IMR-90 (cell line): ENCODE measurements around the gene ATG3. TPM values are rescaled to one million over a fixed set of nuclear protein-coding genes. Genes with fewer than 3 reads are reported as not detected.

ENCODE experiments used
- ATAC-seq: fragments of 200-7000 bp; cut with Tn5 transposase; 2 replicates; pipeline ENCODE4 v1.9.1; 2020; ENCODE audit warnings: low read depth, mild to moderate bottlenecking, moderate library complexity
- BruUV-seq: library from RNA; stranded (reverse); fragments of 400-500 nt; replicated peaks from 2 replicates; lab custom pipeline; 2021; lab: Mats Ljungman, UMichigan
- CTCF ChIA-PET: fragments of 300-600 bp; formaldehyde crosslinking; extraction: SDS; loops from one replicate; lab custom pipeline; 2021; ENCODE audit warnings: antibody characterized with exemption; lab: Yijun Ruan, JAX
- POLR2A ChIA-PET: fragments of 300-600 bp; sonication (Branson Sonifier 250); formaldehyde crosslinking; loops from one replicate; lab custom pipeline; 2022; ENCODE audit warnings: antibody characterized with exemption; ENCODE audit not compliant: unreplicated experiment; lab: Charles Lee
- DNase-seq: peaks from one replicate; pipeline ENCODE4 v3.0.0; 2013
- H2AFZ ChIP-seq: replicated peaks from 2 replicates; pipeline ENCODE3; 2013; ENCODE audit warnings: low read length, mild to moderate bottlenecking; ENCODE audit not compliant: poor library complexity
- H2AK5ac ChIP-seq: 2 replicates; pipeline ENCODE4 v1.6.1; 2013; ENCODE audit warnings: low read depth, low read length, inconsistent platforms
- H2AK9ac ChIP-seq: replicated peaks from 2 replicates; pipeline ENCODE3; 2013; ENCODE audit warnings: mild to moderate bottlenecking, low read depth, low read length, moderate library complexity; ENCODE audit not compliant: poor library complexity
- H2BK120ac ChIP-seq: 2 replicates; pipeline ENCODE4 v1.6.1; 2013; ENCODE audit warnings: low read depth, low read length, inconsistent platforms
- H2BK15ac ChIP-seq: 3 replicates; pipeline ENCODE4 v1.6.1; 2013; ENCODE audit warnings: low read depth, low read length, inconsistent platforms
- H2BK20ac ChIP-seq: 2 replicates; pipeline ENCODE4 v1.6.1; 2013; ENCODE audit warnings: low read depth, mild to moderate bottlenecking, inconsistent platforms, low read length, moderate library complexity
- H2BK5ac ChIP-seq: 2 replicates; pipeline ENCODE4 v1.6.1; 2013; ENCODE audit warnings: mild to moderate bottlenecking, low read depth, low read length, inconsistent platforms; ENCODE audit not compliant: poor library complexity, severe bottlenecking
- H3K14ac ChIP-seq: replicated peaks from 2 replicates; pipeline ENCODE4 v1.6.1; 2013; ENCODE audit warnings: low read depth, low read length, inconsistent platforms
- H3K18ac ChIP-seq: 2 replicates; pipeline ENCODE4 v1.6.1; 2013; ENCODE audit warnings: low read depth, low read length, control low read depth
- H3K23ac ChIP-seq: 2 replicates; pipeline ENCODE4 v1.6.1; 2013; ENCODE audit warnings: low read depth, low read length, inconsistent platforms
- H3K27ac ChIP-seq: 2 replicates; pipeline ENCODE4 v1.5.1; 2013; ENCODE audit warnings: mild to moderate bottlenecking, control low read depth, low read length; ENCODE audit not compliant: insufficient read depth
- H3K27me3 ChIP-seq: 2 replicates; pipeline ENCODE4 v1.6.1; 2013; ENCODE audit warnings: low read length; ENCODE audit not compliant: control insufficient read depth, insufficient read depth
- H3K36me3 ChIP-seq: 2 replicates; pipeline ENCODE4 v1.6.1; 2013; ENCODE audit warnings: low read length, mixed read lengths; ENCODE audit not compliant: control insufficient read depth, insufficient read depth
- H3K4ac ChIP-seq: 2 replicates; pipeline ENCODE4 v1.6.1; 2013; ENCODE audit warnings: low read depth, low read length, inconsistent platforms
- H3K4me1 ChIP-seq: 2 replicates; pipeline ENCODE4 v1.6.1; 2013; ENCODE audit warnings: low read length, mixed read lengths; ENCODE audit not compliant: control insufficient read depth, insufficient read depth
- H3K4me2 ChIP-seq: 2 replicates; pipeline ENCODE4 v1.6.1; 2013; ENCODE audit warnings: low read depth, mild to moderate bottlenecking, control low read depth, low read length, moderate library complexity
- H3K4me3 ChIP-seq: 2 replicates; pipeline ENCODE4 v1.5.1; 2013; ENCODE audit warnings: low read depth, mild to moderate bottlenecking, control low read depth, low read length, moderate library complexity; ENCODE audit not compliant: insufficient read depth
- H3K56ac ChIP-seq: 2 replicates; pipeline ENCODE4 v1.6.1; 2013; ENCODE audit warnings: low read length, inconsistent platforms; ENCODE audit not compliant: insufficient read depth; ENCODE audit errors: extremely low read depth
- H3K79me1 ChIP-seq, 2 experiments: 2 replicates each; pipeline ENCODE4 v1.6.1; 2013; ENCODE audit warnings: low read length in 2 of 2, inconsistent platforms in 1 of 2, low read depth in 1 of 2
- H3K9ac ChIP-seq: 2 replicates; pipeline ENCODE4 v1.6.1; 2013; ENCODE audit warnings: low read depth, low read length, control low read depth
- H3K9me1 ChIP-seq: 2 replicates; pipeline ENCODE4 v1.6.1; 2013; ENCODE audit warnings: low read length, inconsistent platforms; ENCODE audit not compliant: insufficient read depth
- H3K9me3 ChIP-seq: 2 replicates; pipeline ENCODE4 v1.6.1; 2013; ENCODE audit warnings: low read length; ENCODE audit not compliant: control insufficient read depth, insufficient read depth
- H4K20me1 ChIP-seq: 2 replicates; pipeline ENCODE4 v1.6.1; 2013; ENCODE audit warnings: low read length, inconsistent platforms; ENCODE audit not compliant: insufficient read depth
- H4K5ac ChIP-seq: 2 replicates; pipeline ENCODE4 v1.6.1; 2013; ENCODE audit warnings: mild to moderate bottlenecking, low read depth, low read length, control low read depth
- H4K8ac ChIP-seq, 2 experiments: 2 replicates each; pipeline ENCODE4 v1.6.1; 2013; ENCODE audit warnings: low read depth in 2 of 2, low read length in 2 of 2, control low read depth in 1 of 2, inconsistent platforms in 1 of 2
- H4K91ac ChIP-seq: 2 replicates; pipeline ENCODE4 v1.6.1; 2013; ENCODE audit warnings: low read depth, low read length, inconsistent platforms; ENCODE audit not compliant: insufficient read depth
- BHLHE40 ChIP-seq: fragments of 150-350 bp; IDR thresholded peaks from 2 replicates; pipeline ENCODE4 v1.6.1; 2016; ENCODE audit warnings: mild to moderate bottlenecking, low read depth, low read length
- CEBPB ChIP-seq: IDR thresholded peaks from 2 replicates; pipeline ENCODE4 v1.6.1; 2012; ENCODE audit warnings: low read depth, low read length, improper control_type of control experiment
- CHD1 ChIP-seq: IDR thresholded peaks from 2 replicates; pipeline ENCODE4 v1.6.1; 2012; ENCODE audit warnings: low read depth, low read length, improper control_type of control experiment
- FOS ChIP-seq: fragments of 150-350 bp; IDR thresholded peaks from 2 replicates; pipeline ENCODE4 v1.6.1; 2016; ENCODE audit warnings: low read depth, low read length
- MAFK ChIP-seq: IDR thresholded peaks from 2 replicates; pipeline ENCODE4 v1.6.1; 2012; ENCODE audit warnings: low read depth, low read length, improper control_type of control experiment
- MAZ ChIP-seq: IDR thresholded peaks from 2 replicates; pipeline ENCODE4 v1.6.1; 2012; ENCODE audit warnings: low read depth, mild to moderate bottlenecking, low read length, improper control_type of control experiment, moderate library complexity, borderline replicate concordance
- MXI1 ChIP-seq: IDR thresholded peaks from 2 replicates; pipeline ENCODE4 v1.6.1; 2012; ENCODE audit warnings: low read depth, mild to moderate bottlenecking, low read length, moderate library complexity, borderline replicate concordance
- NFE2L2 ChIP-seq: fragments of 150-350 bp; IDR thresholded peaks from 2 replicates; pipeline ENCODE4 v1.6.1; 2016; ENCODE audit warnings: low read depth, mild to moderate bottlenecking, low read length
- POLR2A ChIP-seq: IDR thresholded peaks from 2 replicates; pipeline ENCODE4 v1.6.1; 2012; ENCODE audit warnings: mild to moderate bottlenecking, low read depth, low read length
- RAD21 ChIP-seq: IDR thresholded peaks from 2 replicates; pipeline ENCODE4 v1.6.1; 2012; ENCODE audit warnings: low read length, improper control_type of control experiment
- RCOR1 ChIP-seq: IDR thresholded peaks from 2 replicates; pipeline ENCODE4 v1.6.1; 2012; ENCODE audit warnings: mild to moderate bottlenecking, low read length, improper control_type of control experiment; ENCODE audit not compliant: insufficient replicate concordance
- RFX5 ChIP-seq: IDR thresholded peaks from 2 replicates; pipeline ENCODE4 v1.8.0; 2012; ENCODE audit warnings: low read depth, mild to moderate bottlenecking, low read length, moderate library complexity
- SMC3 ChIP-seq: fragments of 150-350 bp; IDR thresholded peaks from 2 replicates; pipeline ENCODE4 v1.6.1; 2016; ENCODE audit warnings: low read depth, mild to moderate bottlenecking, antibody characterized with exemption, low read length, moderate library complexity
- dilution Hi-C: fragments of 300-500 bp; cut with HindIII; formaldehyde crosslinking; loops from one replicate; pipeline ENCODE4 v1.14.3; 2018; ENCODE audit warnings: low sequenced_read_pairs; ENCODE audit not compliant: unreplicated experiment
- in situ Hi-C: fragments of 300-500 bp; cut with MboI; formaldehyde crosslinking; loops from 3 replicates; pipeline ENCODE4 v1.14.3; 2019; ENCODE audit warnings: low sequenced_read_pairs, inconsistent platforms, mixed read lengths
- intact Hi-C: fragments of 100-400 bp; cut with micrococcal nuclease; formaldehyde crosslinking; loops from 2 replicates; pipeline ENCODE4 v1.10.0; 2022
- polyA plus RNA-seq, 3 experiments: library from polyadenylated mRNA; depleted of rRNA; stranded (reverse); fragments of >200 nt; gene quantifications; 2 replicates each; pipeline ENCODE4 v1.2.3, GENCODE V29; 2012; ENCODE audit warnings: low replicate concordance in 1 of 3
- total RNA-seq: library from RNA; depleted of rRNA; stranded (reverse); fragments of >200 nt; gene quantifications from 2 replicates; pipeline ENCODE4 v1.2.3, GENCODE V29; 2012
- TF ChIP-seq, protein P1 (sequence below): fragments of 150-350 bp; IDR thresholded peaks from 2 replicates; pipeline ENCODE4 v1.6.1; 2016; ENCODE audit warnings: low read depth, mild to moderate bottlenecking, low read length, moderate library complexity, borderline replicate concordance
- TF ChIP-seq, protein P2 (sequence below): conservative IDR thresholded peaks from 2 replicates; pipeline ENCODE4 v1.5.1; 2012; ENCODE audit warnings: mild to moderate bottlenecking, low read depth, low read length, improper control_type of control experiment
- TF ChIP-seq, protein P3 (sequence below): fragments of 150-350 bp; IDR thresholded peaks from 2 replicates; pipeline ENCODE4 v1.6.1; 2017; ENCODE audit warnings: mild to moderate bottlenecking, antibody characterized with exemption, low read length, low read depth

The ATG3 gene
- total and polyA plus RNA-seq, 2 of the 4 experiments (the other 2 are of a cell fraction): 30.8 to 31.7 TPM

GRCh38 chr3:112564940-112565305, 3.2 kb upstream of the ATG3 start:
- ChIA-PET CTCF (no interaction called here), POLR2A (no interaction called here)
- Histone ChIP-seq H3K56ac (no peak overlapping the region), H2BK15ac (no peak overlapping the region), H4K5ac (no peak overlapping the region), H4K20me1 (no peaks in the 10 kb centered on the region; the same call in 1 of the 2 replicates), H3K36me3 (peaks cover 2% of the 10 kb centered on the region; the same call in 1 of the 2 replicates), H2BK5ac (no peak overlapping the region), H2BK20ac (no peak overlapping the region), H3K23ac (no peak overlapping the region), H4K8ac (no peak overlapping the region), H4K91ac (no peak overlapping the region), H3K27me3 (no peaks in the 10 kb centered on the region), H3K14ac (no peak overlapping the region), H3K18ac (no peak overlapping the region), H3K27ac (no peak overlapping the region), H3K9ac (no peak overlapping the region), H2BK120ac (no peak overlapping the region), H2AFZ (no peak overlapping the region), H3K4me1 (no peaks in the 10 kb centered on the region; the same call in 1 of the 2 replicates), H2AK9ac (no peak overlapping the region), H3K4me2 (no peak overlapping the region), H3K9me1 (no peaks in the 10 kb centered on the region), H3K9me3 (no peaks in the 10 kb centered on the region), H3K79me1 (peaks cover 9 to 19% of the 10 kb centered on the region in 2 experiments), H3K4ac (no peak overlapping the region), H3K4me3 (no peak overlapping the region), H2AK5ac (no peak overlapping the region)
- DNase-seq (no peak), ATAC-seq (no peak)
- in situ Hi-C loops: no loop called here
- BruUV-seq: no TSS peak
- intact Hi-C loops: no loop called here
- dilution Hi-C loops: no loop called here
- no peak for TF ChIP-seq POLR2A
- TF ChIP-seq CHD1: no peak
- no peak for TF ChIP-seq FOS
- no peak for TF ChIP-seq CEBPB
- TF ChIP-seq, protein P1, sequence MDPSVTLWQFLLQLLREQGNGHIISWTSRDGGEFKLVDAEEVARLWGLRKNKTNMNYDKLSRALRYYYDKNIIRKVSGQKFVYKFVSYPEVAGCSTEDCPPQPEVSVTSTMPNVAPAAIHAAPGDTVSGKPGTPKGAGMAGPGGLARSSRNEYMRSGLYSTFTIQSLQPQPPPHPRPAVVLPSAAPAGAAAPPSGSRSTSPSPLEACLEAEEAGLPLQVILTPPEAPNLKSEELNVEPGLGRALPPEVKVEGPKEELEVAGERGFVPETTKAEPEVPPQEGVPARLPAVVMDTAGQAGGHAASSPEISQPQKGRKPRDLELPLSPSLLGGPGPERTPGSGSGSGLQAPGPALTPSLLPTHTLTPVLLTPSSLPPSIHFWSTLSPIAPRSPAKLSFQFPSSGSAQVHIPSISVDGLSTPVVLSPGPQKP: no peak
- TF ChIP-seq MAFK: no peak
- TF ChIP-seq MAZ: no peak
- no peak for TF ChIP-seq SMC3
- TF ChIP-seq RAD21: no peak
- no peak for TF ChIP-seq RCOR1
- no peak for TF ChIP-seq NFE2L2
- TF ChIP-seq, protein P2, sequence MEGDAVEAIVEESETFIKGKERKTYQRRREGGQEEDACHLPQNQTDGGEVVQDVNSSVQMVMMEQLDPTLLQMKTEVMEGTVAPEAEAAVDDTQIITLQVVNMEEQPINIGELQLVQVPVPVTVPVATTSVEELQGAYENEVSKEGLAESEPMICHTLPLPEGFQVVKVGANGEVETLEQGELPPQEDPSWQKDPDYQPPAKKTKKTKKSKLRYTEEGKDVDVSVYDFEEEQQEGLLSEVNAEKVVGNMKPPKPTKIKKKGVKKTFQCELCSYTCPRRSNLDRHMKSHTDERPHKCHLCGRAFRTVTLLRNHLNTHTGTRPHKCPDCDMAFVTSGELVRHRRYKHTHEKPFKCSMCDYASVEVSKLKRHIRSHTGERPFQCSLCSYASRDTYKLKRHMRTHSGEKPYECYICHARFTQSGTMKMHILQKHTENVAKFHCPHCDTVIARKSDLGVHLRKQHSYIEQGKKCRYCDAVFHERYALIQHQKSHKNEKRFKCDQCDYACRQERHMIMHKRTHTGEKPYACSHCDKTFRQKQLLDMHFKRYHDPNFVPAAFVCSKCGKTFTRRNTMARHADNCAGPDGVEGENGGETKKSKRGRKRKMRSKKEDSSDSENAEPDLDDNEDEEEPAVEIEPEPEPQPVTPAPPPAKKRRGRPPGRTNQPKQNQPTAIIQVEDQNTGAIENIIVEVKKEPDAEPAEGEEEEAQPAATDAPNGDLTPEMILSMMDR: no peak
- no peak for TF ChIP-seq RFX5
- TF ChIP-seq MXI1: no peak
- TF ChIP-seq, protein P3, sequence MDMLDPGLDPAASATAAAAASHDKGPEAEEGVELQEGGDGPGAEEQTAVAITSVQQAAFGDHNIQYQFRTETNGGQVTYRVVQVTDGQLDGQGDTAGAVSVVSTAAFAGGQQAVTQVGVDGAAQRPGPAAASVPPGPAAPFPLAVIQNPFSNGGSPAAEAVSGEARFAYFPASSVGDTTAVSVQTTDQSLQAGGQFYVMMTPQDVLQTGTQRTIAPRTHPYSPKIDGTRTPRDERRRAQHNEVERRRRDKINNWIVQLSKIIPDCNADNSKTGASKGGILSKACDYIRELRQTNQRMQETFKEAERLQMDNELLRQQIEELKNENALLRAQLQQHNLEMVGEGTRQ: no peak
- no peak for TF ChIP-seq BHLHE40
